SK-N-MC (cell line): Measurements from ENCODE around the gene TAF11L13.

Source experiments
- EZH2 ChIP-seq: fragments of 200-600 bp; sonication (generic); IDR thresholded peaks from one replicate; pipeline ENCODE4 v1.6.1; 2017; ENCODE audit warnings: antibody characterized with exemption
- POLR2AphosphoS5 ChIP-seq: IDR thresholded peaks from 2 replicates; pipeline ENCODE4 v1.6.1; 2012; ENCODE audit warnings: mild to moderate bottlenecking, low read depth, low read length, borderline replicate concordance

DNA sequence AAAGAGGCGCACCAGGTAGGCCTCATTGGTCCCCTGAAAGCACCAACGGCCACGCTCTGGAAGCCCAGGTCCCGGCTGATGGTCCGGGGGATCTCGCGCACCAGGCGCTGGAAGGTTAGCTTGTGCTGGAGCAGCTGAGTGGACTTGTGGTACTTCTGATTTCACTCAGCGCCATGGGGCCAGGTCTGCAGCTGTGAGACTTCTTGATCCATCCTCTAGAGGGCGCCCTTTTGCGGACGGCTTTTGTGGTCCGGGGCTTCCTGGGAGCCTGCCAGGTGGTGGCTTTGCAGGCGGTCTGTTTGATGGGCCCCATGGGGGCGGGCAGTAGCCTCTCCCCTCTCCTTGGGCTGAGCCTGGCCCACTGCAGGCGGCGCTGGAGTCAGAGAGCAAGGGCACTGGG lies 11.3 kb upstream of the TAF11L13 start:
- no peak for TF ChIP-seq POLR2AphosphoS5
- TF ChIP-seq EZH2 = no peak
